ENCODE data around the gene RHBDL3. TPM values are rescaled to one million over a fixed set of nuclear protein-coding genes. Genes with fewer than 3 reads are reported as not detected.

RHBDL3 gene
- total and polyA plus RNA-seq, 2 of the 8 experiments (the other 6 are each of a cell fraction or from before 2014, with no cell fraction given): 9.6 to 12.2 TPM

DNA sequence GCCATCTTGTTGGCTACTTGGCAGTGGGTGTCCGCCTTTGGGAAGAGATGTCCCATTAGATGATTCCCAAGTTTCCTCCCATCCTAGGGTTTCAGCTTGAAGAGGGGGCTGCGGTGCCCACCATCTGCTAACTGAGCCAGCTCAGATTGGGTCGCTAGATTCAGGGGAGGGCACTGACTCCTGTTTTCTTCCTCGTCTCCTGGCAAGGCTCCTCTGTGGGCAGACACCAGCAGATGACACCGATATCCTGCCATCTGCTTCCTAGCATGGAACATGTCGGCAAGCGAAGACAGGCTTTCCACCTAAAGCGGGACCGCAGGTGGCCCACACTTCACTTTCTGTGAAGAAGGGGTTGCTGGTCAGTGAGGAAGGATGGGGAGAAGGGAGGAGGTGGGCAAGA, 49.0 kb downstream of the RHBDL3 start:
- Histone ChIP-seq H3K23ac (ENCODE audit: insufficient read length) (no peak overlapping the region), H2BK5ac (ENCODE audit: low read depth, low read length) (no peak overlapping the region), H4K8ac (ENCODE audit: extremely low read depth, insufficient read depth, low read length) (no peak overlapping the region), H3K23me2 (ENCODE audit: low read depth, low read length) (0 out of 2 replicates have a peak, but pooled peaks cover 2% of the 10 kb centered on the region), H3K27me3 (replicated peaks in 1 of 4; ENCODE audit: control insufficient read depth in 3 of 4, extremely low read depth in 1 of 4, insufficient read depth in 3 of 4, low read length in 3 of 4) (no peaks in the 10 kb centered on the region), H4K5ac (ENCODE audit: insufficient read length, low read depth, low read length) (no peak overlapping the region), H2BK20ac (ENCODE audit: low read length) (no peak overlapping the region), H2BK12ac (ENCODE audit: low read depth, low read length) (peak overlapping the region; percentile 7; the same call in 1 of the 2 replicates), H3K27ac (ENCODE audit: low read depth, low read length) (no peak overlapping the region), H3K56ac (replicated peaks; ENCODE audit: insufficient read length, low read depth, low read length) (no peak overlapping the region), H3K9me3 (ENCODE audit: insufficient read depth in 2 of 2, low read depth in 1 of 2, low read length in 1 of 2) (no peaks in the 10 kb centered on the region), H3K4me1 (replicated peaks in 1 of 4; ENCODE audit: control insufficient read depth in 3 of 4, insufficient read depth in 4 of 4, low read length in 3 of 4) (peaks cover 2 to 7% (median 5%) of the 10 kb centered on the region in 4 experiments), H3K79me1 (ENCODE audit: low read depth, low read length) (no peaks in the 10 kb centered on the region), H4K91ac (replicated peaks; ENCODE audit: insufficient read length, low read length) (no peak overlapping the region), H2BK120ac (replicated peaks; ENCODE audit: low read depth, low read length) (no peak overlapping the region), H3K4me3 (ENCODE audit: extremely low read depth in 1 of 4, insufficient read depth in 2 of 4, low read depth in 3 of 4, low read length in 4 of 4) (no peak overlapping the region), H3K4ac (replicated peaks; ENCODE audit: insufficient read length, low read depth, low read length) (no peak overlapping the region), H3K18ac (ENCODE audit: extremely low read depth, low read length) (no peak overlapping the region; the same call in none of the 2 replicates), H3K36me3 (ENCODE audit: control insufficient read depth in 2 of 4, insufficient read depth in 4 of 4, low read length in 3 of 4) (peaks cover 0 to 5% (median 0%) of the 10 kb centered on the region in 4 experiments; a peak in 1 of 8 replicates), H3K14ac (ENCODE audit: insufficient read length) (no peak overlapping the region), H3K4me2 (ENCODE audit: insufficient read depth in 1 of 2, low read depth in 2 of 2, low read length in 2 of 2) (no peak overlapping the region), H3K79me2 (ENCODE audit: control insufficient read depth in 1 of 2, insufficient read depth in 2 of 2, low read length in 2 of 2) (no peaks in the 10 kb centered on the region), H4K20me1 (replicated peaks in 1 of 2; ENCODE audit: control insufficient read depth in 1 of 2, insufficient read depth in 2 of 2, low read length in 2 of 2) (no peaks in the 10 kb centered on the region), H2AK5ac (ENCODE audit: low read depth, low read length) (no peak overlapping the region), H3K9ac (replicated peaks in 1 of 4; ENCODE audit: extremely low read depth in 1 of 4, low read depth in 3 of 4, low read length in 3 of 4) (no peak overlapping the region), H2BK15ac (ENCODE audit: low read length) (no peak overlapping the region; the same call in 1 of the 2 replicates), H2AFZ (ENCODE audit: low read length) (no peak overlapping the region)
- WGBS, 2 experiments (ENCODE audit: extremely low coverage in 1 of 2, insufficient coverage in 1 of 2, insufficient read length in 1 of 2, insufficient replicate concordance in 2 of 2, low coverage in 1 of 2, low lambda C conversion rate in 2 of 2, missing lambda C conversion rate in 1 of 2): 92% methylated on average over 6 of the region's 9 CpGs; no CpG with 5 or more reads in 1 of the 2 experiments
- DNase-seq (ENCODE audit: low read depth in 1 of 2, low spot score in 2 of 2): no peak
- ChIA-PET CTCF (ENCODE audit: partially characterized antibody) (interaction anchor here (13.3 kb wide), 1 partner anchor 58 kb away, joined by 170 read pairs; no protein-coding TSS in a partner anchor), POLR2A (ENCODE audit: partially characterized antibody) (no interaction called here)
- TF ChIP-seq KDM1A (IDR thresholded peaks at IDR 0.05; ENCODE audit: borderline replicate concordance, low read length): no peak
- no peak for TF ChIP-seq SAP30 (IDR thresholded peaks at IDR 0.05; ENCODE audit: insufficient read depth, insufficient replicate concordance, low read length)
- TF ChIP-seq SUZ12 (IDR thresholded peaks at IDR 0.05; ENCODE audit: low read length): no peak
- no peak for TF ChIP-seq BCL11A (IDR thresholded peaks at IDR 0.05; ENCODE audit: low read depth in 2 of 2, low read length in 2 of 2)
- TF ChIP-seq YY1 (IDR thresholded peaks at IDR 0.05; ENCODE audit: low read depth, low read length): no peak
- no peak for TF ChIP-seq EGR1 (IDR thresholded peaks at IDR 0.05; ENCODE audit: borderline replicate concordance, low read depth, low read length)
- TF ChIP-seq GTF2F1 (IDR thresholded peaks at IDR 0.05; ENCODE audit: borderline replicate concordance, low read depth, low read length): no peak
- FAIRE-seq: no peak
